ENCODE measurements around the gene CALN1. TPM values are rescaled to one million over a fixed set of nuclear protein-coding genes. Genes with fewer than 3 reads are reported as not detected.

The CALN1 gene
- total and polyA plus RNA-seq, 2 of the 8 experiments (the other 6 are each of a cell fraction or from before 2014, with no cell fraction given), result 6.4 to 15.2 TPM

DNA sequence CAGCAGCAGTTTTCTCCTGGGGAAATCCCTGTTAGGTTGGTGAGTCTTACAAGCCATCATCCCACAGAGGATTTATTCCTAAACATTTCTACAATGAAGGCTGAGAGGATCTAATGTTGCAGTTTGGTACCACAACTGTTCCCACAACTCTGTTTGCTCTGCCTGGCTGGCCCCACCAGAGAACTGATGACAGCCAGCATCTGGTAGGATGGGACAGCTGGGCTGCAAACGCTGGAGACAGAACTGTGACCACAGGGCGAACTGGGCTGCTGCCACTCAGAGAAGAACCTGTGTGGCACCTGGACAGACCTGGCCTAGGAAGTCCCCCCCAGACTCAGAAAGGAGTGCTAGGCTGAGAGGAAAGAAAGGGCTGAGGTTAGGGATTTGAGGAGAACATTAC, 94.8 kb downstream of the CALN1 start:
- no peak overlapping the region; the same call in 1 of the 2 replicates for H3K18ac ChIP-seq (ENCODE audit: extremely low read depth, low read length)
- no peak overlapping the region for H2BK120ac ChIP-seq (replicated peaks; ENCODE audit: low read depth, low read length)
- no peak overlapping the region for H3K4me3 ChIP-seq (ENCODE audit: extremely low read depth in 1 of 4, insufficient read depth in 2 of 4, low read depth in 3 of 4, low read length in 4 of 4)
- no peak overlapping the region for H4K5ac ChIP-seq (ENCODE audit: insufficient read length, low read depth, low read length)
- CTCF ChIA-PET (ENCODE audit: partially characterized antibody), result interaction anchor here (0.9 kb wide), 1 partner anchor 17 kb away, joined by 3 read pairs; no protein-coding TSS in a partner anchor
- H2BK20ac ChIP-seq (ENCODE audit: low read length), result no peak overlapping the region
- no peak overlapping the region for H3K9ac ChIP-seq (replicated peaks in 1 of 4; ENCODE audit: extremely low read depth in 1 of 4, low read depth in 3 of 4, low read length in 3 of 4)
- H3K4ac ChIP-seq (replicated peaks; ENCODE audit: insufficient read length, low read depth, low read length), result no peak overlapping the region
- H3K23ac ChIP-seq (ENCODE audit: insufficient read length), result no peak overlapping the region
- peaks cover 4% of the 10 kb centered on the region; the same call in 1 of the 2 replicates for H3K79me1 ChIP-seq (ENCODE audit: low read depth, low read length)
- H2BK5ac ChIP-seq (ENCODE audit: low read depth, low read length), result no peak overlapping the region
- DNase-seq (ENCODE audit: low read depth in 1 of 2, low spot score in 2 of 2) (no peak), FAIRE-seq (no peak)
- no peak overlapping the region for H3K27ac ChIP-seq (ENCODE audit: low read depth, low read length)
- no peaks in the 10 kb centered on the region for H3K9me3 ChIP-seq (ENCODE audit: insufficient read depth in 2 of 2, low read depth in 1 of 2, low read length in 1 of 2)
- H4K91ac ChIP-seq (replicated peaks; ENCODE audit: insufficient read length, low read length), result no peak overlapping the region
- peaks cover 0 to 3% (median 0%) of the 10 kb centered on the region in 4 experiments; a peak in 3 of 7 replicates for H3K4me1 ChIP-seq (replicated peaks in 1 of 4; ENCODE audit: control insufficient read depth in 3 of 4, insufficient read depth in 4 of 4, low read length in 3 of 4)
- H3K36me3 ChIP-seq (ENCODE audit: control insufficient read depth in 2 of 4, insufficient read depth in 4 of 4, low read length in 3 of 4), result no peaks in the 10 kb centered on the region
- H3K27me3 ChIP-seq (replicated peaks in 1 of 4; ENCODE audit: control insufficient read depth in 3 of 4, extremely low read depth in 1 of 4, insufficient read depth in 3 of 4, low read length in 3 of 4), result no peaks in the 10 kb centered on the region
- no peak overlapping the region for H3K14ac ChIP-seq (ENCODE audit: insufficient read length)
- no peak overlapping the region for H2BK15ac ChIP-seq (ENCODE audit: low read length)
- no peak overlapping the region for H2AK5ac ChIP-seq (ENCODE audit: low read depth, low read length)
- H2AFZ ChIP-seq (ENCODE audit: low read length), result no peak overlapping the region
- H3K23me2 ChIP-seq (ENCODE audit: low read depth, low read length), result no peaks in the 10 kb centered on the region; the same call in 1 of the 2 replicates
- no peak overlapping the region for H2BK12ac ChIP-seq (ENCODE audit: low read depth, low read length)
- no peaks in the 10 kb centered on the region for H4K20me1 ChIP-seq (replicated peaks in 1 of 2; ENCODE audit: control insufficient read depth in 1 of 2, insufficient read depth in 2 of 2, low read length in 2 of 2)
- 77% methylated on average over 2 of the region's 2 CpGs; no CpG with 5 or more reads in 1 of the 2 experiments for WGBS, 2 experiments (ENCODE audit: extremely low coverage in 1 of 2, insufficient coverage in 1 of 2, insufficient read length in 1 of 2, insufficient replicate concordance in 2 of 2, low coverage in 1 of 2, low lambda C conversion rate in 2 of 2, missing lambda C conversion rate in 1 of 2)
- no peak overlapping the region for H3K56ac ChIP-seq (replicated peaks; ENCODE audit: insufficient read length, low read depth, low read length)
- H3K4me2 ChIP-seq (ENCODE audit: insufficient read depth in 1 of 2, low read depth in 2 of 2, low read length in 2 of 2), result no peak overlapping the region
- POLR2A ChIA-PET (ENCODE audit: partially characterized antibody), result no interaction called here
- H4K8ac ChIP-seq (ENCODE audit: extremely low read depth, insufficient read depth, low read length), result no peak overlapping the region
- peaks cover 0 to 7% of the 10 kb centered on the region in 2 experiments; a peak in 2 of 4 replicates for H3K79me2 ChIP-seq (ENCODE audit: control insufficient read depth in 1 of 2, insufficient read depth in 2 of 2, low read length in 2 of 2)
- TF ChIP-seq SP2 (IDR thresholded peaks at IDR 0.05; ENCODE audit: low read length) (no peak), KDM1A (IDR thresholded peaks at IDR 0.05; ENCODE audit: borderline replicate concordance, low read length) (no peak)

Measured in H1 (cell line).